Vagina (tissue), 2 donors: ENCODE data around the gene NDUFS2. TPM values are rescaled to one million over a fixed set of nuclear protein-coding genes. Genes with fewer than 3 reads are reported as not detected.
A peak's percentile ranks its signal among the peaks of the same experiment; 100 is the strongest.

Experiments used
- DNase-seq, 2 donors: peaks; one replicate each; pipeline ENCODE4 v3.0.0-alpha.2; 2017; ENCODE audit errors: extremely low spot score in 2 of 2
- H3K27ac ChIP-seq: fragments of 200-600 bp; sonication (generic); one replicate; pipeline ENCODE4 v1.5.1; 2019
- H3K27me3 ChIP-seq: fragments of 200-600 bp; sonication (generic); one replicate; pipeline ENCODE4 v1.5.1; 2019
- H3K36me3 ChIP-seq, 2 donors: fragments of 200-600 bp; sonication (generic); one replicate each; pipeline ENCODE4 v1.5.1; 2017 to 2019
- H3K4me1 ChIP-seq: fragments of 200-600 bp; sonication (generic); one replicate; pipeline ENCODE4 v1.5.1; 2019
- H3K4me3 ChIP-seq, 2 donors: fragments of 200-600 bp; sonication (generic); 1 replicate in 1 of 2; 2 replicates in 1 of 2; pipeline ENCODE4 v1.5.1; 2016 to 2019
- H3K9me3 ChIP-seq: fragments of 200-600 bp; sonication (generic); one replicate; pipeline ENCODE4 v1.5.1; 2019
- POLR2A ChIP-seq, 2 donors: fragments of 450-650 bp; IDR thresholded peaks; one replicate each; pipeline ENCODE4 v1.6.1; 2017; ENCODE audit warnings: antibody characterized with exemption in 2 of 2, mild to moderate bottlenecking in 2 of 2, moderate library complexity in 2 of 2
- POLR2AphosphoS5 ChIP-seq, 2 donors: sonication (generic); formaldehyde crosslinking; IDR thresholded peaks; one replicate each; pipeline ENCODE4 v1.9.0; 2017; ENCODE audit warnings: antibody characterized with exemption in 2 of 2, mild to moderate bottlenecking in 2 of 2, low read depth in 1 of 2; ENCODE audit not compliant: insufficient read depth in 1 of 2
- intact Hi-C: fragments of 100-400 bp; cut with DNase I; formaldehyde crosslinking; loops from one replicate; pipeline ENCODE4 v1.15.1; 2023
- total RNA-seq: library from RNA; depleted of rRNA; stranded (reverse); fragments of >200 nt; gene quantifications from one replicate; pipeline ENCODE4 v1.2.3, GENCODE V29; 2016
- TF ChIP-seq, protein P1 (sequence below), 3 experiments: fragments of 450-650 bp in 2 of 3; fragments of 200-600 bp in 1 of 3; sonication (generic) in 1 of 3; IDR thresholded peaks; one replicate each; pipeline ENCODE4 v1.5.1; 2017 to 2019; ENCODE audit warnings: antibody characterized with exemption in 3 of 3, mild to moderate bottlenecking in 2 of 3, moderate library complexity in 2 of 3

NDUFS2 gene
- total RNA-seq, 1 donor from 2014 or later, result 104 TPM

DNA sequence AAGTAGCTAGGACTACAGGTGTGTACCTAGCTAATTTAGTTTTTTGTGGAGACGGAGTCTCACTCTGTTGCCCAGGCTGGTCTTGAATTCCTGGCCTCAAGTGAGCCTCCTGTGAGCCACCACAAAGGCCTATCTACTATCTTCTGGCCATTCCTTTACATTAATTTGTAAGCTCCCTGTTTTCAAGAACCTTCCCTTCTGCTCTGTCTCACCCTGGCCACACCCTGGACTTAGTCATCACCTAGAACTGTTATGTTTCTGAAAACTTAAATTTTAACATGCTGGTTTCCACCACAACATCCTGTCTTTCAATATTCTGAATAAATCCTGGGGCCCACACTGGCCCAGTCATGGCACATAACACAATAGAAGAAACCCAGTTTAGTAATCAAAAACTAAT is 20.0 kb upstream of the NDUFS2 start:
- Histone ChIP-seq H3K27me3 (no peaks in the 10 kb centered on the region), H3K27ac (no peak overlapping the region), H3K4me1 (peaks cover 37% of the 10 kb centered on the region), H3K9me3 (no peaks in the 10 kb centered on the region), H3K4me3 (no peak overlapping the region), H3K36me3 (no peaks in the 10 kb centered on the region)
- DNase-seq, result no peak
- intact Hi-C loops, result no loop called here
- TF ChIP-seq POLR2A (IDR thresholded peaks at IDR 0.05) (no peak), POLR2AphosphoS5 (IDR thresholded peaks at IDR 0.05; ENCODE audit: insufficient read depth in 1 of 2, low read depth in 1 of 2) (no peak)
- TF ChIP-seq, protein P1, sequence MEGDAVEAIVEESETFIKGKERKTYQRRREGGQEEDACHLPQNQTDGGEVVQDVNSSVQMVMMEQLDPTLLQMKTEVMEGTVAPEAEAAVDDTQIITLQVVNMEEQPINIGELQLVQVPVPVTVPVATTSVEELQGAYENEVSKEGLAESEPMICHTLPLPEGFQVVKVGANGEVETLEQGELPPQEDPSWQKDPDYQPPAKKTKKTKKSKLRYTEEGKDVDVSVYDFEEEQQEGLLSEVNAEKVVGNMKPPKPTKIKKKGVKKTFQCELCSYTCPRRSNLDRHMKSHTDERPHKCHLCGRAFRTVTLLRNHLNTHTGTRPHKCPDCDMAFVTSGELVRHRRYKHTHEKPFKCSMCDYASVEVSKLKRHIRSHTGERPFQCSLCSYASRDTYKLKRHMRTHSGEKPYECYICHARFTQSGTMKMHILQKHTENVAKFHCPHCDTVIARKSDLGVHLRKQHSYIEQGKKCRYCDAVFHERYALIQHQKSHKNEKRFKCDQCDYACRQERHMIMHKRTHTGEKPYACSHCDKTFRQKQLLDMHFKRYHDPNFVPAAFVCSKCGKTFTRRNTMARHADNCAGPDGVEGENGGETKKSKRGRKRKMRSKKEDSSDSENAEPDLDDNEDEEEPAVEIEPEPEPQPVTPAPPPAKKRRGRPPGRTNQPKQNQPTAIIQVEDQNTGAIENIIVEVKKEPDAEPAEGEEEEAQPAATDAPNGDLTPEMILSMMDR (IDR thresholded peaks at IDR 0.05), result no peak

DNA sequence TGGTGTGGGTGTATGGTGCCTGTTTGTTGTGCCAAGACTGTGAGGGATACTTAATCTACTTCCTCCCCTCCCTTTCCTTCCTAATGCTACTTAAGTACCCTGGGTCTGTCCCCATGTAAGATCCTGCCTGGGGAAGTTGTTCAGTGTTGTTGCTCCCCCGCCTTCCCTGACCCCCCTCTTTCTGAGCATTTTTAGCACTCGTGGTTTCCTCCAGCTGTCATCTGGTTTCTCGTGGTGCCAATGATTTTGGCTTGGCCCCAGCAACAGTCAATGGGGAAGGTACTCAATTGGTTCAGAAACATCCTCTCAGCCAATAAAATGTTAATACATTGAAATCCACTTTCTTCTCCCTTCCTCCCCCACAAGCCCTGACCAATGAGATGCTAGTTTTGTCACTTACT is 16.9 kb upstream of the NDUFS2 start:
- Histone ChIP-seq H3K36me3 (no peaks in the 10 kb centered on the region), H3K4me1 (peaks cover 30% of the 10 kb centered on the region), H3K9me3 (no peaks in the 10 kb centered on the region), H3K27ac (peak overlapping the region; percentile 60), H3K4me3 (no peak overlapping the region), H3K27me3 (no peaks in the 10 kb centered on the region)
- DNase-seq, result no peak
- intact Hi-C loops, result no loop called here
- TF ChIP-seq, protein P1 (IDR thresholded peaks at IDR 0.05), result no peak
- no peak for TF ChIP-seq POLR2A (IDR thresholded peaks at IDR 0.05)
- peak in 1 of 2 donors; percentile 68 for TF ChIP-seq POLR2AphosphoS5 (IDR thresholded peaks at IDR 0.05; ENCODE audit: insufficient read depth in 1 of 2, low read depth in 1 of 2)

DNA sequence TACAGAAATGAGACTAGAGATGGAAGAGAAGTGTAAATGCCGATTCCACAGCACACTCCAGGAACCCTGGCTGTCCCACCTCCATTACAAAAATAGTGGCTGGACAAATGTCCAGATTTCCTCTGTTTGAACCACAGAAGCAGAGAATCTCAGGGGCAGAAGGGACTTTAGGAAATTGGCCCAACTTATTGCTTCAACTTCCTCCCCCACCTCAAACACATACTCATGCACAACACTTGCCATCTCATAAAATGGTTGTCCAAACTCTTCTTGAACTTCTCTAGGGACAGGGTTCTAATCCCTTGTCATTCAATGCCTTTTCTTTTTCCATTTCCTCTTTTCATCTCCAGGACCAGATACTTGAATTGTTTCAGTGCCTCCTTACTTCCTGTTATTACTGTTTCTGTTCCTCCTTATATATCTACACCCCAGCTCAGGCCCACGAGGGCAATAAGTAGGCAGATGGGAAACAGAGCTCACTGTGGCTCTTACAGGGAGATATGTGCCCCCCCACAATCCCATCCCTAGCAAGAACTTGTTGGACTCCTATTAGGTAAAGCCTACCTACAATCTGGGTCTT is 16.3 kb upstream of the NDUFS2 start:
- no peak for DNase-seq

DNA sequence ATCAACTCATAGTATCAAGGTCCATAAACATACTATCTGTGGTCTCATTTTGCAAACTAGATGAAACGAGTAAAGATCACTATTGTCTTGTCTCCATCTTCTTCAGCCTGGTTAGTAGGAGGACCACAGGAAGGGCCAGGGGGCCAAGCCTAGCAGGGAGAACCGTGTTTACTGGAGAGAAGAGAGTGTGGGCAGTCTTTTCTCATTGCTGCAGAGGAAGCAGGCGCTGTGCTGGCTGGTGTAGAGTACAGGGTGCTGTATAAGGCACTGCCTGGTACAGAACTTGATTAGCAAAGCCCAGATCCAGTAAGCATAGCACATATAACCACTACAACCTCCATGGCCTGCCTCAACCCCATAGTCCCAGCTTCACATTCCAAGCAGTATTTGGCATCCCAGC is 14.9 kb upstream of the NDUFS2 start:
- Histone ChIP-seq H3K36me3 (peaks cover 0 to 8% of the 10 kb centered on the region in 2 donors), H3K27ac (peak overlapping the region; percentile 60), H3K27me3 (no peaks in the 10 kb centered on the region), H3K4me1 (peaks cover 31% of the 10 kb centered on the region), H3K4me3 (no peak overlapping the region), H3K9me3 (no peaks in the 10 kb centered on the region)
- intact Hi-C loops, result no loop called here
- no peak for TF ChIP-seq POLR2AphosphoS5 (IDR thresholded peaks at IDR 0.05; ENCODE audit: insufficient read depth in 1 of 2, low read depth in 1 of 2)
- TF ChIP-seq POLR2A (IDR thresholded peaks at IDR 0.05), result no peak
- TF ChIP-seq, protein P1 (IDR thresholded peaks at IDR 0.05), result no peak
- no peak for DNase-seq

More for the DNA sequence above, 16.3 kb upstream of the NDUFS2 start:
- Histone ChIP-seq H3K4me1 (peaks cover 30% of the 10 kb centered on the region), H3K27ac (peak overlapping the region; percentile 60), H3K27me3 (no peaks in the 10 kb centered on the region), H3K9me3 (no peaks in the 10 kb centered on the region), H3K4me3 (no peak overlapping the region), H3K36me3 (peaks cover 0 to 3% of the 10 kb centered on the region in 2 donors)
- intact Hi-C loops, result no loop called here
- TF ChIP-seq, protein P1 (IDR thresholded peaks at IDR 0.05), result no peak

DNA sequence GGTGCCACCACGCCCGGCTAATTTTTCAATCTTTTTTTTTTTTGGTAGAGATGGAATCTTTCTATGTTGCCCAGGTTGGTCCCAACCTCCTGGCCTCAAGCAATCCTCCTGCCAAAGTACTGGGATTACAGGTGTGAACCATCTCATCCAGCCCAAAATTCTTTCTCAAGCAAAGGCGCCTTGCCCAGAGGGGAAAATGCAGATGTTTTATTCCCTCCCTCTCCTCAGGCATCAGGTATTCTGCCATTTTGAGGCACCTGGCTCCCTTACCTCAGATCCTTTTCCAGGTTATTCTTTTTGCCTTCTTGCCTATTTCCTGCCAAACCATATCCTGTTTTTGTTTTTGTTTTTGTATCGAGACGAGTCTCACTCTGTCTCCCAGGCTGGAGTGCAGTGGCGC is 13.8 kb upstream of the NDUFS2 start:
- intact Hi-C loops, result no loop called here
- no peak for DNase-seq
- Histone ChIP-seq H3K4me3 (no peak overlapping the region), H3K9me3 (no peaks in the 10 kb centered on the region), H3K27me3 (no peaks in the 10 kb centered on the region), H3K27ac (no peak overlapping the region), H3K4me1 (peaks cover 31% of the 10 kb centered on the region), H3K36me3 (peaks cover 0 to 14% of the 10 kb centered on the region in 2 donors)
- TF ChIP-seq POLR2AphosphoS5 (IDR thresholded peaks at IDR 0.05; ENCODE audit: insufficient read depth in 1 of 2, low read depth in 1 of 2) (no peak), POLR2A (IDR thresholded peaks at IDR 0.05) (no peak)
- TF ChIP-seq, protein P1 (IDR thresholded peaks at IDR 0.05), result no peak
